ENCODE data around the gene FRMD4A. TPM values are rescaled to one million over a fixed set of nuclear protein-coding genes. Genes with fewer than 3 reads are reported as not detected.
"Not testable (repeated sequence)": the region's sequence is repeated elsewhere in the genome, so short reads cannot be mapped to it uniquely, and the experiment has no call there.

The FRMD4A gene
- total RNA-seq, 1 experiment from 2014 or later, result 18.3 TPM

DNA sequence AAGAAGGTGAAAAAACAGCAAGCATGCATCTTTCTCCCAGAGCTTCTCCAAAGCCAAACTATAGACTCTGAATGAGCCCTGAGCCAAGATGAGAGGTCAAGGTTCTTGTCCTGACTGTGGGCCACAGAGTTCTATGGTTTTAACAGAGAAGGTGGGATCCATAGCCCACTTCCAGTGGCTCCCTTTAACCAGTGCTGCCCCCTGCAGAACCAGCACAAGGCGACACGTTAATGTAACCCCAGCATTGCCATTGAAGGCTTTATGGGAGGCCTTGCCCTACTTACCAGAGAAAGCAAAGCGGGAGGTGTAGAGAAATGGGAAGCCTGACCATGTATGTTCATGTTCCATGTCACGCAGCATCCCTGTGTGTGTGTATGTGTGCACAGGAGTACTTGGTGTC is 500.3 kb downstream of the FRMD4A start:
- no peaks in the 10 kb centered on the region for H4K20me1 ChIP-seq (ENCODE audit: insufficient read depth)
- H3K4me2 ChIP-seq, result no peak overlapping the region
- no peaks in the 10 kb centered on the region for H3K9me2 ChIP-seq (ENCODE audit: insufficient read depth)
- no peak overlapping the region for H3K4me3 ChIP-seq
- H3K4me1 ChIP-seq (replicated peaks; ENCODE audit: insufficient read depth), result no peaks in the 10 kb centered on the region; the same call in 1 of the 2 replicates
- no TSS peak for BruUV-seq (replicated peaks)
- H2AFZ ChIP-seq, result no peak overlapping the region
- CTCF ChIA-PET, result no interaction called here
- no peak overlapping the region for H3K27ac ChIP-seq
- H3K27me3 ChIP-seq (ENCODE audit: insufficient read depth, low read depth), result no peaks in the 10 kb centered on the region
- TF ChIP-seq CTCF (conservative IDR thresholded peaks at IDR 0.05), result no peak
- TF ChIP-seq EZH2 (IDR thresholded peaks at IDR 0.05; ENCODE audit: low read depth), result no peak
- DNase-seq, result no peak
- intact Hi-C loops (cut with micrococcal nuclease; ENCODE audit: unreplicated experiment), result no loop called here
- H3K79me2 ChIP-seq (ENCODE audit: low read depth), result no peaks in the 10 kb centered on the region
- H3K36me3 ChIP-seq (ENCODE audit: low read depth), result no peaks in the 10 kb centered on the region
- POLR2A ChIA-PET (ENCODE audit: unreplicated experiment), result no interaction called here
- H3K9me3 ChIP-seq (ENCODE audit: insufficient read depth, low read depth), result no peaks in the 10 kb centered on the region
- no peaks in the 10 kb centered on the region for H3F3A ChIP-seq (ENCODE audit: insufficient read depth, low read depth)

- H3K36me3 ChIP-seq (ENCODE audit: low read depth), result no peaks in the 10 kb centered on the region
- no peaks in the 10 kb centered on the region for H3K79me2 ChIP-seq (ENCODE audit: low read depth)
- no peak overlapping the region for H3K27ac ChIP-seq
- no peaks in the 10 kb centered on the region for H3F3A ChIP-seq (ENCODE audit: insufficient read depth, low read depth)
- H2AFZ ChIP-seq, result no peak overlapping the region
- no peaks in the 10 kb centered on the region for H3K27me3 ChIP-seq (ENCODE audit: insufficient read depth, low read depth)
- H4K20me1 ChIP-seq (ENCODE audit: insufficient read depth), result no peaks in the 10 kb centered on the region
- H3K9me3 ChIP-seq (ENCODE audit: insufficient read depth, low read depth), result no peaks in the 10 kb centered on the region
- H3K4me1 ChIP-seq (replicated peaks; ENCODE audit: insufficient read depth), result no peaks in the 10 kb centered on the region; the same call in 1 of the 2 replicates
- H3K9me2 ChIP-seq (ENCODE audit: insufficient read depth), result no peaks in the 10 kb centered on the region
- ChIA-PET CTCF (no interaction called here), POLR2A (ENCODE audit: unreplicated experiment) (no interaction called here)
- TF ChIP-seq EZH2 (IDR thresholded peaks at IDR 0.05; ENCODE audit: low read depth) (no peak), CTCF (conservative IDR thresholded peaks at IDR 0.05) (no peak)
- intact Hi-C loops (cut with micrococcal nuclease; ENCODE audit: unreplicated experiment), result no loop called here
- BruUV-seq (replicated peaks), result no TSS peak
- DNase-seq, result no peak
- no peak overlapping the region for H3K4me2 ChIP-seq
- no peak overlapping the region for H3K4me3 ChIP-seq
Observed at GRCh38 chr10:13829790-13830189, 500.9 kb downstream of the FRMD4A start.

DNA sequence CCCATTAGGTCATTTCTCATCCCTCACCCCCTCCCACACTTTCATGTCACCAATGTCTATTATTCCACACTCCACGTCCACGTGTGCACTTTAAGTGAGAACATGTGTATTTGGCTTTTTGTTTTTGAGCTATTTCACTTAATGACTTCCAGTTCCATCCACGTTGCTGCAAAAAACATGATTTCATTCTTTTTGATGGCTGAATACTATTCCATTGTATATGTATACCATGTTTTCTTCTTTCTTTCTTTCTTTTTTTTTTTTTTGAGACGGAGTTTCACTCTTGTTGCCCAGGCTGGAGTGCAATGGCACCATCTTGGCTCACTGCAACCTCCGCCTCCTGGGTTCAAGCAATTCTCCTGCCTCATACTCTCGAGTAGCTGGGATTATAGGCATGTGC is 502.4 kb downstream of the FRMD4A start:
- H3K27ac ChIP-seq; H3K9me2 ChIP-seq (ENCODE audit: insufficient read depth); H4K20me1 ChIP-seq (ENCODE audit: insufficient read depth); H3K4me3 ChIP-seq; DNase-seq; CTCF ChIA-PET; intact Hi-C loops (cut with micrococcal nuclease; ENCODE audit: unreplicated experiment); POLR2A ChIA-PET (ENCODE audit: unreplicated experiment); BruUV-seq (replicated peaks); H3F3A ChIP-seq (ENCODE audit: insufficient read depth, low read depth); H3K9me3 ChIP-seq (ENCODE audit: insufficient read depth, low read depth); H2AFZ ChIP-seq; H3K4me2 ChIP-seq; H3K36me3 ChIP-seq (ENCODE audit: low read depth); H3K79me2 ChIP-seq (ENCODE audit: low read depth); H3K27me3 ChIP-seq (ENCODE audit: insufficient read depth, low read depth); H3K4me1 ChIP-seq (replicated peaks; ENCODE audit: insufficient read depth): not testable (repeated sequence)

DNA sequence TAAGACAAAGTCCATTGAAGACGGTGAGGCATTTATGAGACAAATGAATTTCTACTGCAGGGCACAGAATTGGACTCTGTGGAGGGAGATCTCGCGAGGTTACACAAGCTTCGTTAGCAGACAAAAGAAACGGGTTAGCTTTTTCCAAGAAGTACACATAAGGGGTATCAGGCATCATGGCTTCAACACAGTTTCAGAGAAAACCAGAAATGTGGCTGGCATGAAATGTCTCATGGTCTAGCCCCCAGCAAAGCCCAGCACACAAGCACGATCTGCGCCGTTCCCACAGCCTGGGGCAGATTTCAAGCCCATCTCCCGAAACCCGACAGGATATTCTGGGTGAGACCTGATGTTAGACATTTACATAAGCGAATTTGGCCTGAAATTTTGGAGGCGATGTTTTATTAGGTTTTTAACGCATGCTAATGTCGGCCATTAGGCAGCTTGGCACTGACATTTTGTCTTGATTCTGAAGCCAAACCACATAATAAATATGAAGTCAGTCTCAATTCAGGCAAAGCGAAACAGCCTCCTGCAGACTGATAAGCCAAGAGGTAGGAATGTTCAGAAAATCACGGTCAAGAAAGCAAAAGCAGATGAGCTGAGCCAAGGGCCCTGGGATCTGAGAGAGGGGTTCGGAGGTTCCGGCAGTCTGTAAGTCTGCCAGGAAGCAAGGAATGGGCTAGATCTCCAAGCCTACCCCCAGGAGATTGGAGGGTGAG is 503.5 kb downstream of the FRMD4A start:
- no peaks in the 10 kb centered on the region for H3K9me3 ChIP-seq (ENCODE audit: insufficient read depth, low read depth)
- BruUV-seq (replicated peaks), result no TSS peak
- H4K20me1 ChIP-seq (ENCODE audit: insufficient read depth), result no peaks in the 10 kb centered on the region
- DNase-seq, result no peak
- POLR2A ChIA-PET (ENCODE audit: unreplicated experiment), result no interaction called here
- H3K27me3 ChIP-seq (ENCODE audit: insufficient read depth, low read depth), result no peaks in the 10 kb centered on the region
- no peak overlapping the region for H3K4me2 ChIP-seq
- intact Hi-C loops (cut with micrococcal nuclease; ENCODE audit: unreplicated experiment), result no loop called here
- no peaks in the 10 kb centered on the region for H3K4me1 ChIP-seq (replicated peaks; ENCODE audit: insufficient read depth)
- H3K9me2 ChIP-seq (ENCODE audit: insufficient read depth), result no peaks in the 10 kb centered on the region
- no peak overlapping the region for H2AFZ ChIP-seq
- CTCF ChIA-PET, result interaction anchor here (0.5 kb wide), 1 partner anchor 13 kb away, joined by 15 read pairs; no protein-coding TSS in a partner anchor
- H3F3A ChIP-seq (ENCODE audit: insufficient read depth, low read depth), result no peaks in the 10 kb centered on the region
- H3K79me2 ChIP-seq (ENCODE audit: low read depth), result no peaks in the 10 kb centered on the region
- no peak overlapping the region for H3K4me3 ChIP-seq
- H3K36me3 ChIP-seq (ENCODE audit: low read depth), result no peaks in the 10 kb centered on the region
- H3K27ac ChIP-seq, result no peak overlapping the region
- TF ChIP-seq EZH2 (IDR thresholded peaks at IDR 0.05; ENCODE audit: low read depth) (no peak), CTCF (conservative IDR thresholded peaks at IDR 0.05) (no peak)
